ENCODE data around the gene ATAD3B.

Gene ATAD3B

DNA sequence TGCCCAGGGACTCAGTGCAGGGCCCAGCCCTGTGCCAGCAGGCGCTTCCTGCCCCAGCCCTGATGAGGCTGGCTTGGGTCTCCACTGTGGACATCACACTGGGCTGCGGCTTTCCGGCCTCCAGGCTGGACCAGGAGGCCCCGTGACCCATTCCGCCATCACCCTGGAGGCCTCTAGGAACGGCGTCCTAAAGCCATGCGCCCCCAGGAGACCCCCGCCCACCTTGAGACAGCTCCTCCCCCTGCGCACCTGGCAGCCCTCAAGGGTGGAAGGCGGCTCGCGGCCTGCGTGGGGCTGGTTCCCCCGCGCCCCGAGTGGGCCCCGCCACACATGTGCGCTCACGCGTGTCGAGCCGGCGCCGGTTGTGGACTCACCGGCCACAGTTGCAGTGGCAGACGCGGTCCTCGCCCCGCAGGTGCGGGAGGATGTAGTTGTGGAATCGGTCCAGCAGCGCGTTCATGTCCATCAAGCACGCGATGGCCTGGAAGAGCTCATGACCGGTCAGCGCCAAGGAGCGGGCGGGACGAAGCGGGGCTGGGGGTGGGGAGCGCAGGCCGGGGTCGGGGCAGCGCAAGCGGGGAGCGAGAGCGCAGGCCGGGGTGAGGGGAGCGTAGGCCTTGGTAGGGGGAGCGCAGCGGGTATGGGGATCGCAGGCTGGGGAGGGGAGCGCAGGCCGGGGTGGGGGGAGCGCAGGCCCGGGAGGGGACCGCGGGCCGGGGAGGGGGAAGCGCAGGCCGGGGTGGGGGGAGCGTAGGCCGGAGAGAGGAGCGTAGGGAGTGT lies 67.9 kb downstream of the ATAD3B start:
- Histone ChIP-seq H3K9me2 (replicated peaks; ENCODE audit: insufficient read depth, low read length) (no peaks in the 10 kb centered on the region), H3K4me3 (ENCODE audit: insufficient read depth, low read length, poor library complexity, severe bottlenecking) (no peak overlapping the region), H3K9me3 (ENCODE audit: insufficient read depth, low read length) (no peaks in the 10 kb centered on the region), H3K4me2 (ENCODE audit: low read depth, low read length, poor library complexity, severe bottlenecking) (no peak overlapping the region), H2AFZ (ENCODE audit: low read depth, low read length, severe bottlenecking) (no peak overlapping the region), H4K20me1 (ENCODE audit: low read depth, low read length) (no peaks in the 10 kb centered on the region; the same call in 1 of the 2 replicates), H3K9ac (ENCODE audit: low read length) (no peak overlapping the region), H3K36me3 (ENCODE audit: low read length) (no peaks in the 10 kb centered on the region), H3K27me3 (ENCODE audit: low read length) (no peaks in the 10 kb centered on the region), H3K79me2 (ENCODE audit: insufficient read depth, low read length) (no peaks in the 10 kb centered on the region), H3F3A (ENCODE audit: insufficient read depth) (no peaks in the 10 kb centered on the region), H3K27ac (ENCODE audit: low read depth, low read length) (no peak overlapping the region)
- no peak for TF ChIP-seq CTCF (IDR thresholded peaks at IDR 0.05; ENCODE audit: insufficient read depth, low read length, poor library complexity, severe bottlenecking)
- no peak for TF ChIP-seq EZH2phosphoT487 (conservative IDR thresholded peaks at IDR 0.05; ENCODE audit: low read length)

DNA sequence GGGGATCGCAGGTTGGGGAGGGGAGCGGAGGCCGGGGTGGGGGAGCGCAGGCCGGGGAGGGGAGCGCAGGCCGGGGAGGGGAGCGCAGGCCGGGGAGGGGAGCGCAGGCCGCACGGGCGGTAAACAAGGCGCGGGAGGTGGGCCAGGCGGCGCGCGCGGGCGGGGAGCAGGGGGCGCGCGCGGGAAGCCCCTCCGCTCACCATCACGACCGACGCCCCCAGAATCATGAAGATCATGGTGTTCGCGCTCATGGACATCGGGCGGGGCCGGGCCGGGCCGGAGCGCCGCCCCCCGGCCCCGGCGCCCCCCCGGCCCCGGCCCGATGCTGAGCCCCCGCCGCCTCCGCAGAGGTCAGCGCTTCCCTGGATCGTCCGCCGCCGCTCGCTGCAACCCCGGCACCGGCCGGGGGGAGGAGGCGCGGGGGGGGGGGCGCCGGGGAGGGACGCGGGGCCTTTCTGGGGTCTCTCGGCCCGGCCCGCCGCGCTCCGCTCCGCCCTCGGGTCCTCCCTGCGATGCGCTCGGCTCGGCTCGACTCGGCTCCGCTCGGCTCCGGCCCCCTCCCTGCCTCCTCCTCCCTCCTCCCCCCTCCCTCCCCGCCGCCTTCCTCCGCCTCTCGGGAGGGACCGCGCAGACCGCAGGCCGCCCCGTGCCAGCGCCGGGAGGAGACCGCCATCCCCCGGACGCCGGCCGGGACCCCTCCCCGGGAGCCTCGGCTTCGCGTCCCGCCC lies 68.7 kb downstream of the ATAD3B start, which contains the start of gene TMEM240:
TMEM240 (minus strand) TSS at position 535 of the 728 bp plus-strand sequence; CDS start at position 257, 278 bp downstream.
- no peaks in the 10 kb centered on the region for H3K9me3 ChIP-seq (ENCODE audit: insufficient read depth, low read length)
- no peak within 1 kb of the TSS for H3K9ac ChIP-seq (ENCODE audit: low read length)
- H3K4me2 ChIP-seq (ENCODE audit: low read depth, low read length, poor library complexity, severe bottlenecking): no peak within 1 kb of the TSS
- no peaks in the 10 kb centered on the region for H3F3A ChIP-seq (ENCODE audit: insufficient read depth)
- H3K27ac ChIP-seq (ENCODE audit: low read depth, low read length): no peak within 1 kb of the TSS
- no peak within 1 kb of the TSS for H2AFZ ChIP-seq (ENCODE audit: low read depth, low read length, severe bottlenecking)
- H4K20me1 ChIP-seq (ENCODE audit: low read depth, low read length): no peaks in the 10 kb centered on the region; the same call in 1 of the 2 replicates
- no peaks in the 10 kb centered on the region for H3K9me2 ChIP-seq (replicated peaks; ENCODE audit: insufficient read depth, low read length)
- no peak within 1 kb of the TSS for H3K4me3 ChIP-seq (ENCODE audit: insufficient read depth, low read length, poor library complexity, severe bottlenecking)
- H3K79me2 ChIP-seq (ENCODE audit: insufficient read depth, low read length): no peaks in the 10 kb centered on the region
- H3K36me3 ChIP-seq (ENCODE audit: low read length): no peaks in the 10 kb centered on the region
- TF ChIP-seq EZH2phosphoT487 (conservative IDR thresholded peaks at IDR 0.05; ENCODE audit: low read length) (no peak), CTCF (IDR thresholded peaks at IDR 0.05; ENCODE audit: insufficient read depth, low read length, poor library complexity, severe bottlenecking) (no peak)
- H3K27me3 ChIP-seq (ENCODE audit: low read length): no peaks in the 10 kb centered on the region

- no peaks in the 10 kb centered on the region for H3F3A ChIP-seq (ENCODE audit: insufficient read depth)
- no peak overlapping the region for H2AFZ ChIP-seq (ENCODE audit: low read depth, low read length, severe bottlenecking)
- H3K79me2 ChIP-seq (ENCODE audit: insufficient read depth, low read length): no peaks in the 10 kb centered on the region
- no peak overlapping the region for H3K4me3 ChIP-seq (ENCODE audit: insufficient read depth, low read length, poor library complexity, severe bottlenecking)
- H3K9me2 ChIP-seq (replicated peaks; ENCODE audit: insufficient read depth, low read length): no peaks in the 10 kb centered on the region
- H3K36me3 ChIP-seq (ENCODE audit: low read length): no peaks in the 10 kb centered on the region
- TF ChIP-seq EZH2phosphoT487 (conservative IDR thresholded peaks at IDR 0.05; ENCODE audit: low read length) (no peak), CTCF (IDR thresholded peaks at IDR 0.05; ENCODE audit: insufficient read depth, low read length, poor library complexity, severe bottlenecking) (no peak)
- no peaks in the 10 kb centered on the region for H3K9me3 ChIP-seq (ENCODE audit: insufficient read depth, low read length)
- no peaks in the 10 kb centered on the region; the same call in 1 of the 2 replicates for H4K20me1 ChIP-seq (ENCODE audit: low read depth, low read length)
- no peak overlapping the region for H3K4me2 ChIP-seq (ENCODE audit: low read depth, low read length, poor library complexity, severe bottlenecking)
- no peaks in the 10 kb centered on the region for H3K27me3 ChIP-seq (ENCODE audit: low read length)
- H3K9ac ChIP-seq (ENCODE audit: low read length): no peak overlapping the region
- H3K27ac ChIP-seq (ENCODE audit: low read depth, low read length): no peak overlapping the region
These were observed 69.5 kb downstream of the ATAD3B start for GRCh38 chr1:1540818-1541628.
